Neural progenitor cell (in vitro differentiated cells): ENCODE data around the gene NAPB. TPM values are rescaled to one million over a fixed set of nuclear protein-coding genes. Genes with fewer than 3 reads are reported as not detected.

ENCODE experiments used
- DNase-seq: peaks from one replicate; pipeline ENCODE4 v3.0.0-alpha.2; 2016; ENCODE audit warnings: low spot score
- H2AFZ ChIP-seq: fragments of 200-600 bp; sonication (generic); replicated peaks from 2 replicates; pipeline ENCODE4 v1.6.1; 2016; ENCODE audit warnings: antibody characterized with exemption
- H3F3A ChIP-seq: fragments of 200-600 bp; sonication (generic); 2 replicates; pipeline ENCODE4 v1.6.1; 2016; ENCODE audit warnings: antibody characterized with exemption, low read depth
- H3K27ac ChIP-seq: fragments of 200-600 bp; sonication (generic); 2 replicates; pipeline ENCODE4 v1.5.1; 2016; ENCODE audit warnings: mild to moderate bottlenecking
- H3K27me3 ChIP-seq: fragments of 200-600 bp; sonication (generic); 2 replicates; pipeline ENCODE4 v1.6.1; 2016; ENCODE audit warnings: mild to moderate bottlenecking, moderate library complexity
- H3K36me3 ChIP-seq: fragments of 200-600 bp; sonication (generic); 2 replicates; pipeline ENCODE4 v1.5.1; 2016
- H3K4me1 ChIP-seq: fragments of 200-600 bp; sonication (generic); 2 replicates; pipeline ENCODE4 v1.6.1; 2016; ENCODE audit warnings: mixed run types
- H3K4me2 ChIP-seq: fragments of 200-600 bp; sonication (generic); 2 replicates; pipeline ENCODE4 v1.6.1; 2016
- H3K4me3 ChIP-seq: fragments of 200-600 bp; sonication (generic); 2 replicates; pipeline ENCODE4 v1.5.1; 2016
- H3K79me2 ChIP-seq: fragments of 200-600 bp; sonication (generic); 2 replicates; pipeline ENCODE4 v1.6.1; 2016; ENCODE audit warnings: low read depth
- H3K9ac ChIP-seq: fragments of 200-600 bp; sonication (generic); 2 replicates; pipeline ENCODE4 v1.6.1; 2016
- H3K9me3 ChIP-seq: fragments of 200-600 bp; sonication (generic); 2 replicates; pipeline ENCODE4 v1.5.1; 2016; ENCODE audit warnings: low read depth
- H4K20me1 ChIP-seq: fragments of 200-600 bp; sonication (generic); 2 replicates; pipeline ENCODE4 v1.6.1; 2016; ENCODE audit warnings: low read depth
- H3K27ac Mint-ChIP-seq: 3 replicates; pipeline ENCODE4 v1.8.0; 2021; ENCODE audit warnings: mixed read lengths
- H3K27me3 Mint-ChIP-seq: 2 replicates; pipeline ENCODE4 v1.8.0; 2022; ENCODE audit warnings: low read depth, mild to moderate bottlenecking, inconsistent platforms, moderate library complexity, mixed read lengths; ENCODE audit not compliant: insufficient read depth
- H3K36me3 Mint-ChIP-seq: 3 replicates; pipeline ENCODE4 v1.8.0; 2021; ENCODE audit warnings: mixed read lengths
- H3K4me1 Mint-ChIP-seq: 3 replicates; pipeline ENCODE4 v1.8.0; 2021; ENCODE audit warnings: mixed read lengths
- H3K4me3 Mint-ChIP-seq: 3 replicates; pipeline ENCODE4 v1.8.0; 2021; ENCODE audit warnings: mild to moderate bottlenecking, moderate library complexity, mixed read lengths
- H3K9me3 Mint-ChIP-seq: 3 replicates; pipeline ENCODE4 v1.8.0; 2020; ENCODE audit warnings: mixed read lengths
- CTCF ChIP-seq: fragments of 200-600 bp; sonication (generic); IDR thresholded peaks from 2 replicates; pipeline ENCODE4 v1.5.1; 2017; ENCODE audit warnings: antibody characterized with exemption, mild to moderate bottlenecking
- EZH2 ChIP-seq: fragments of 200-600 bp; sonication (generic); IDR thresholded peaks from 2 replicates; pipeline ENCODE4 v1.6.1; 2017; ENCODE audit warnings: antibody characterized with exemption, mild to moderate bottlenecking, moderate library complexity
- EZH2phosphoT487 ChIP-seq: fragments of 200-600 bp; sonication (generic); IDR thresholded peaks from 2 replicates; pipeline ENCODE4 v1.6.1; 2017; ENCODE audit warnings: antibody characterized with exemption
- total RNA-seq: library from RNA; depleted of rRNA; stranded (reverse); fragments of >200 nt; gene quantifications from 2 replicates; pipeline ENCODE4 v1.2.3, GENCODE V29; 2015; ENCODE audit warnings: low replicate concordance

The NAPB gene
- total RNA-seq, 1 donor from 2014 or later: 23.8 TPM

- H3K27me3 ChIP-seq: no peaks in the 10 kb centered on the region
- H3F3A ChIP-seq: peaks cover 13% of the 10 kb centered on the region
- TF ChIP-seq EZH2 (no peak), CTCF (no peak), EZH2phosphoT487 (no peak)
- H3K27ac ChIP-seq: no peak overlapping the region
- peaks cover 40% of the 10 kb centered on the region for H4K20me1 ChIP-seq
- no peak overlapping the region for H3K4me3 Mint-ChIP-seq
- H3K27ac Mint-ChIP-seq: no peak overlapping the region
- peaks cover 13% of the 10 kb centered on the region for H3K79me2 ChIP-seq
- H3K36me3 ChIP-seq: peaks cover under 1% of the 10 kb centered on the region
- peaks cover 4% of the 10 kb centered on the region for H3K27me3 Mint-ChIP-seq
- H3K9me3 ChIP-seq: no peaks in the 10 kb centered on the region
- no peak overlapping the region for H3K4me3 ChIP-seq
- no peak overlapping the region for H3K9ac ChIP-seq
- H2AFZ ChIP-seq: no peak overlapping the region
- peaks cover 28% of the 10 kb centered on the region for H3K36me3 Mint-ChIP-seq
- H3K4me2 ChIP-seq: no peak overlapping the region
- H3K4me1 Mint-ChIP-seq: no peaks in the 10 kb centered on the region
- H3K9me3 Mint-ChIP-seq: no peaks in the 10 kb centered on the region
- no peak for DNase-seq
- H3K4me1 ChIP-seq: peaks cover 12% of the 10 kb centered on the region
Observed at GRCh38 chr20:23393996-23394775, 27.1 kb downstream of the NAPB start.

GRCh38 chr20:23391707-23392310, 29.5 kb downstream of the NAPB start:
- Histone ChIP-seq H3K4me1 (peaks cover 12% of the 10 kb centered on the region), H3K27me3 (no peaks in the 10 kb centered on the region), H3F3A (peaks cover 13% of the 10 kb centered on the region), H3K4me2 (peak overlapping the region; percentile 38), H3K9ac (no peak overlapping the region), H3K36me3 (peaks cover 4% of the 10 kb centered on the region), H2AFZ (no peak overlapping the region), H3K9me3 (no peaks in the 10 kb centered on the region), H3K4me3 (no peak overlapping the region), H4K20me1 (peaks cover 24% of the 10 kb centered on the region), H3K27ac (peak overlapping the region; percentile 45), H3K79me2 (peaks cover 17% of the 10 kb centered on the region)
- no peak overlapping the region for H3K27ac Mint-ChIP-seq
- peaks cover 43% of the 10 kb centered on the region for H3K36me3 Mint-ChIP-seq
- peak; percentile 41 for DNase-seq
- no peaks in the 10 kb centered on the region for H3K4me1 Mint-ChIP-seq
- H3K4me3 Mint-ChIP-seq: no peak overlapping the region
- no peaks in the 10 kb centered on the region for H3K9me3 Mint-ChIP-seq
- H3K27me3 Mint-ChIP-seq: peaks cover 4% of the 10 kb centered on the region
- no peak for TF ChIP-seq CTCF
- no peak for TF ChIP-seq EZH2phosphoT487
- no peak for TF ChIP-seq EZH2

- H3K9ac ChIP-seq: no peak overlapping the region
- H3K4me1 Mint-ChIP-seq: no peaks in the 10 kb centered on the region
- no peaks in the 10 kb centered on the region for H3K9me3 Mint-ChIP-seq
- peaks cover 25% of the 10 kb centered on the region for H3K79me2 ChIP-seq
- H3K9me3 ChIP-seq: no peaks in the 10 kb centered on the region
- H4K20me1 ChIP-seq: peaks cover 19% of the 10 kb centered on the region
- H3K36me3 Mint-ChIP-seq: peaks cover 56% of the 10 kb centered on the region
- peaks cover 13% of the 10 kb centered on the region for H3F3A ChIP-seq
- H2AFZ ChIP-seq: no peak overlapping the region
- peak overlapping the region; percentile 17 for H3K27ac Mint-ChIP-seq
- no peaks in the 10 kb centered on the region for H3K27me3 ChIP-seq
- peaks cover 4% of the 10 kb centered on the region for H3K27me3 Mint-ChIP-seq
- H3K4me3 Mint-ChIP-seq: no peak overlapping the region
- H3K36me3 ChIP-seq: peaks cover 4% of the 10 kb centered on the region
- H3K27ac ChIP-seq: no peak overlapping the region
- TF ChIP-seq EZH2: no peak
- no peak for TF ChIP-seq EZH2phosphoT487
- TF ChIP-seq CTCF: no peak
- H3K4me2 ChIP-seq: no peak overlapping the region
- no peak overlapping the region for H3K4me3 ChIP-seq
- peaks cover 12% of the 10 kb centered on the region for H3K4me1 ChIP-seq
- no peak for DNase-seq
Observed at GRCh38 chr20:23390091-23390774, 31.1 kb downstream of the NAPB start.
